Measurements from ENCODE around the gene PAX3. TPM values are rescaled to one million over a fixed set of nuclear protein-coding genes. Genes with fewer than 3 reads are reported as not detected.

The PAX3 gene
- total RNA-seq, 1 experiment from 2014 or later, result not detected

DNA sequence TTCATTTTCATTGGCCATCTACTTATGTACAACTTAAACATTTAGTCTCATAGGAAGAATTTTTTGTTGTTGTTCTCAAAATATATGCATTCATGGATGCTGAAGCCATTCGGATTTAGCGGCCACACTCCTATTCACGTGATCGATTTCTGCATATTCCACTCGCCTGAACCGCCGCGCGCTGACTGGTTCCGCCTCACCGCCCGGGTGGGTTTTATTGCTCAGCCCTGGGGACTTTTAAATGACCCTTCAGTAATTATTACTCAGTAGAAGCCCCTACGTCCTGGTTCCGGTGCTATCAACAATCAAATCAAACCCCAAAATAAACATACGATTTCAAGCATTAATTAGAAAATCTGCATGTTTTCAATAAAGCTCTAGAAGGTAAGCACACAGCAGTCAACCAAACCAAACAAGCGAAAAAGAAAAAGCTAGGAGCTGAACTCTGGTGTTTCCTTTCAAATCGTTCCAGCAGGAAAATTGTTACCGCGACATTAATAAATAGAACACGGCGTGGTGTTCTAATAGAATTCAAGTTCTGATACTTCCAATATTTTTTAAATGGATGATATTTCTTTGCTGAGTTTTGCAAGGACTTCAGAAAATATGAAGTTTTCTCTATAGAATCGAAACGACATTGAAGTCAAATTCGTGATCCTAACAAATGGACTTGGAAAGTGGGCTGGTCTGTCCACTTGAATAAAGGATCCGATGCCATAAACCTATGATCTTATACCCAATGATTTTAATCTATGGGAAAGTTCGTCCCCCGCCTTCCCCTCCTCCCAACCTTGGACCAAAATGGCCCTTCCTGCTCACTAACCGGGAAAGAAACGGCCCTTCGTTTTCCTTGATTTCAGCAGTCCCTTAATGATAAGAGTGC is 9.3 kb downstream of the PAX3 start:
- no peak overlapping the region for H3K4me3 ChIP-seq (ENCODE audit: low read length)
- H3K79me2 ChIP-seq (ENCODE audit: low read length), result no peaks in the 10 kb centered on the region
- no peaks in the 10 kb centered on the region for H3F3A ChIP-seq (ENCODE audit: low read length, unreplicated experiment)
- no TSS peak for BruUV-seq (replicated peaks)
- intact Hi-C loops (cut with micrococcal nuclease), result loop anchor here (10.0 kb wide), 1 partner anchor 235 kb away; no protein-coding TSS in a partner anchor
- CTCF ChIA-PET, result no interaction called here
- POLR2A ChIA-PET (ENCODE audit: unreplicated experiment), result no interaction called here
- TF ChIP-seq EZH2 (IDR thresholded peaks at IDR 0.05; ENCODE audit: low read length, unreplicated experiment) (no peak), EZH2phosphoT487 (IDR thresholded peaks at IDR 0.05; ENCODE audit: borderline replicate concordance, low read length) (no peak)
- TF ChIP-seq, protein P1, sequence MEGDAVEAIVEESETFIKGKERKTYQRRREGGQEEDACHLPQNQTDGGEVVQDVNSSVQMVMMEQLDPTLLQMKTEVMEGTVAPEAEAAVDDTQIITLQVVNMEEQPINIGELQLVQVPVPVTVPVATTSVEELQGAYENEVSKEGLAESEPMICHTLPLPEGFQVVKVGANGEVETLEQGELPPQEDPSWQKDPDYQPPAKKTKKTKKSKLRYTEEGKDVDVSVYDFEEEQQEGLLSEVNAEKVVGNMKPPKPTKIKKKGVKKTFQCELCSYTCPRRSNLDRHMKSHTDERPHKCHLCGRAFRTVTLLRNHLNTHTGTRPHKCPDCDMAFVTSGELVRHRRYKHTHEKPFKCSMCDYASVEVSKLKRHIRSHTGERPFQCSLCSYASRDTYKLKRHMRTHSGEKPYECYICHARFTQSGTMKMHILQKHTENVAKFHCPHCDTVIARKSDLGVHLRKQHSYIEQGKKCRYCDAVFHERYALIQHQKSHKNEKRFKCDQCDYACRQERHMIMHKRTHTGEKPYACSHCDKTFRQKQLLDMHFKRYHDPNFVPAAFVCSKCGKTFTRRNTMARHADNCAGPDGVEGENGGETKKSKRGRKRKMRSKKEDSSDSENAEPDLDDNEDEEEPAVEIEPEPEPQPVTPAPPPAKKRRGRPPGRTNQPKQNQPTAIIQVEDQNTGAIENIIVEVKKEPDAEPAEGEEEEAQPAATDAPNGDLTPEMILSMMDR (conservative IDR thresholded peaks at IDR 0.05; ENCODE audit: low read depth, low read length), result no peak
- no peak for DNase-seq
- H3K27ac ChIP-seq (ENCODE audit: low read length), result no peak overlapping the region
- H3K9ac ChIP-seq (ENCODE audit: low read length), result no peak overlapping the region
- H2AFZ ChIP-seq (ENCODE audit: low read length), result no peak overlapping the region
- no peaks in the 10 kb centered on the region for H3K9me3 ChIP-seq (ENCODE audit: low read length)
- H3K27me3 ChIP-seq (ENCODE audit: low read length), result peaks cover 100% of the 10 kb centered on the region
- no peaks in the 10 kb centered on the region for H3K9me2 ChIP-seq (replicated peaks; ENCODE audit: low read length)
- ATAC-seq, result no peak
- 0 out of 2 replicates have a peak, but pooled peaks cover 3% of the 10 kb centered on the region for H4K20me1 ChIP-seq (ENCODE audit: low read length)
- no peaks in the 10 kb centered on the region for H3K4me1 ChIP-seq (ENCODE audit: insufficient read depth, low read length)
- H3K4me2 ChIP-seq (ENCODE audit: low read length), result no peak overlapping the region
- no peaks in the 10 kb centered on the region for H3K36me3 ChIP-seq (ENCODE audit: low read depth, low read length)

DNA sequence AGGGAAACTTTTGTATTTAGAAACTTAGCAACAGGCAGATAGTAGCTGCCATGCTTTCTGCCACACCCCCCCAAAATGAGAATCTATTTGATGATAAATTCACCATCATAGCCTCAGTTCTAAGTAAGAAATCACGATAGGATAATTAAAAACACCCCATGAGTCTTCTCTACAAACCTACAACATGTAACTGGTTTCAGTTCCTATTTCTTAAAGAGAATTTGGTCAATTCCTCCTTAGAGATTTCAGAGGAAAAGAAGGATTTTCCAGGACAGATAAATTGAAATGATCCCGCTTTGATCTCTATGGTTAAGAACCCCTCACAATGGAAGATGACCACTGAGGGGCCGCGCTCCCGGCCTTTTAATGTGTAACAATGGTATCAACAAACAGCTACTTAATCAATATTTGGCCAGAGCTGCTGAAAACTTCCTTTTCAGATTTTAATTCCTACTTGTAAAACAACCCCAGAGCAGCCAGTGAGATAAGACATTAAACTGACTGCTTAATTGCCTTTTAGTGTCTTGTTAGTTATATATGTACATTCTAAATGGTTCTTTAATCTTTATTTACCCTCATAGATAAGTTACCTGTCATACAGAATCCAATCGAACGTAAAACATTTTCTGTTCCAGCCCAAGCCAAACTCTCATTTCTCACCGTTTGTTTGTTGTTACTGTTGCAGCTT is 10.1 kb downstream of the PAX3 start:
- no peaks in the 10 kb centered on the region for H3K9me2 ChIP-seq (replicated peaks; ENCODE audit: low read length)
- TF ChIP-seq, protein P1 (conservative IDR thresholded peaks at IDR 0.05; ENCODE audit: low read depth, low read length), result no peak
- no peak for TF ChIP-seq EZH2 (IDR thresholded peaks at IDR 0.05; ENCODE audit: low read length, unreplicated experiment)
- TF ChIP-seq EZH2phosphoT487 (IDR thresholded peaks at IDR 0.05; ENCODE audit: borderline replicate concordance, low read length), result no peak

More for the DNA sequence above, 10.1 kb downstream of the PAX3 start:
- Histone ChIP-seq H3K9ac (ENCODE audit: low read length) (no peak overlapping the region), H4K20me1 (ENCODE audit: low read length) (0 out of 2 replicates have a peak, but pooled peaks cover 3% of the 10 kb centered on the region), H3K9me3 (ENCODE audit: low read length) (no peaks in the 10 kb centered on the region), H3K36me3 (ENCODE audit: low read depth, low read length) (no peaks in the 10 kb centered on the region), H2AFZ (ENCODE audit: low read length) (no peak overlapping the region), H3F3A (ENCODE audit: low read length, unreplicated experiment) (no peaks in the 10 kb centered on the region), H3K27ac (ENCODE audit: low read length) (no peak overlapping the region), H3K27me3 (ENCODE audit: low read length) (peaks cover 100% of the 10 kb centered on the region), H3K4me1 (ENCODE audit: insufficient read depth, low read length) (no peaks in the 10 kb centered on the region), H3K79me2 (ENCODE audit: low read length) (no peaks in the 10 kb centered on the region), H3K4me3 (ENCODE audit: low read length) (no peak overlapping the region), H3K4me2 (ENCODE audit: low read length) (no peak overlapping the region)
- ChIA-PET POLR2A (ENCODE audit: unreplicated experiment) (no interaction called here), CTCF (no interaction called here)
- no TSS peak for BruUV-seq (replicated peaks)
- DNase-seq, result no peak
- ATAC-seq, result no peak
- intact Hi-C loops (cut with micrococcal nuclease), result loop anchor here (10.0 kb wide), 1 partner anchor 234 kb away; no protein-coding TSS in a partner anchor
